ENCODE measurements around the gene PSMA8. TPM values are rescaled to one million over a fixed set of nuclear protein-coding genes. Genes with fewer than 3 reads are reported as not detected.
A peak's percentile ranks its signal among the peaks of the same experiment; 100 is the strongest.

Gene PSMA8
- total RNA-seq, 1 experiment from 2014 or later, result not detected

DNA sequence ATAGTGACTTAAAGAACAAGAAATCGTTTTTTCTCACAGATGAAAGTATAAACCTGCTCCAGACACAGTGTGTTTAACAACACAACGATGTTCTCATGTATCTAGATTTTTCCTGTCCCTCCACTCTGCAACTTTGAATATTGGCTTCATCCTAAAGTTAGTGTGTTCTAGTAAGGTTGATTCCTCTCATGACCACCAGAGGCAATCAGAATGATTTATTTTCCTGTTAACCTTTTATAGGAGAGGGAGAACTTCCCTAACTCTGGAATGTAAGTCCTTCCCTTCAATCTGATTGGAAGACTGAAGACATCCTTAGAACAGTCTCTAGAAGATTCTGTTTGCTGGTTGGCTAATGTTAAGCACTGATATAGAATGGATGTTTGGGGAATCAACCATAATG lies 51.6 kb downstream of the PSMA8 start:
- TF ChIP-seq, protein P1, sequence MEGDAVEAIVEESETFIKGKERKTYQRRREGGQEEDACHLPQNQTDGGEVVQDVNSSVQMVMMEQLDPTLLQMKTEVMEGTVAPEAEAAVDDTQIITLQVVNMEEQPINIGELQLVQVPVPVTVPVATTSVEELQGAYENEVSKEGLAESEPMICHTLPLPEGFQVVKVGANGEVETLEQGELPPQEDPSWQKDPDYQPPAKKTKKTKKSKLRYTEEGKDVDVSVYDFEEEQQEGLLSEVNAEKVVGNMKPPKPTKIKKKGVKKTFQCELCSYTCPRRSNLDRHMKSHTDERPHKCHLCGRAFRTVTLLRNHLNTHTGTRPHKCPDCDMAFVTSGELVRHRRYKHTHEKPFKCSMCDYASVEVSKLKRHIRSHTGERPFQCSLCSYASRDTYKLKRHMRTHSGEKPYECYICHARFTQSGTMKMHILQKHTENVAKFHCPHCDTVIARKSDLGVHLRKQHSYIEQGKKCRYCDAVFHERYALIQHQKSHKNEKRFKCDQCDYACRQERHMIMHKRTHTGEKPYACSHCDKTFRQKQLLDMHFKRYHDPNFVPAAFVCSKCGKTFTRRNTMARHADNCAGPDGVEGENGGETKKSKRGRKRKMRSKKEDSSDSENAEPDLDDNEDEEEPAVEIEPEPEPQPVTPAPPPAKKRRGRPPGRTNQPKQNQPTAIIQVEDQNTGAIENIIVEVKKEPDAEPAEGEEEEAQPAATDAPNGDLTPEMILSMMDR (conservative IDR thresholded peaks at IDR 0.05; ENCODE audit: low read depth, low read length), result 0 out of 2 replicates have a peak, but pooled peaks have one; percentile 23
- no peak for TF ChIP-seq EZH2 (IDR thresholded peaks at IDR 0.05; ENCODE audit: borderline replicate concordance, low read depth, low read length, poor library complexity, severe bottlenecking)
- Histone ChIP-seq H3K27me3 (replicated peaks; ENCODE audit: insufficient read depth, low read depth, low read length, poor library complexity) (no peaks in the 10 kb centered on the region), H3K27ac (ENCODE audit: low read depth, low read length, poor library complexity, severe bottlenecking) (no peak overlapping the region), H3K4me3 (ENCODE audit: low read depth, low read length, poor library complexity, severe bottlenecking) (no peak overlapping the region), H3K9me3 (ENCODE audit: low read depth, low read length, poor library complexity, severe bottlenecking) (no peaks in the 10 kb centered on the region), H3K36me3 (ENCODE audit: insufficient read depth, low read length, poor library complexity, severe bottlenecking) (no peaks in the 10 kb centered on the region), H3K4me1 (ENCODE audit: insufficient read depth, low read length, poor library complexity, severe bottlenecking) (no peaks in the 10 kb centered on the region)
- ChIA-PET POLR2A (ENCODE audit: low non-redundant PET) (no interaction called here), CTCF (no interaction called here)
- DNase-seq (ENCODE audit: low spot score), result peak; percentile 1
- intact Hi-C loops (cut with micrococcal nuclease; ENCODE audit: unreplicated experiment), result no loop called here
- BruUV-seq (replicated peaks), result no TSS peak

DNA sequence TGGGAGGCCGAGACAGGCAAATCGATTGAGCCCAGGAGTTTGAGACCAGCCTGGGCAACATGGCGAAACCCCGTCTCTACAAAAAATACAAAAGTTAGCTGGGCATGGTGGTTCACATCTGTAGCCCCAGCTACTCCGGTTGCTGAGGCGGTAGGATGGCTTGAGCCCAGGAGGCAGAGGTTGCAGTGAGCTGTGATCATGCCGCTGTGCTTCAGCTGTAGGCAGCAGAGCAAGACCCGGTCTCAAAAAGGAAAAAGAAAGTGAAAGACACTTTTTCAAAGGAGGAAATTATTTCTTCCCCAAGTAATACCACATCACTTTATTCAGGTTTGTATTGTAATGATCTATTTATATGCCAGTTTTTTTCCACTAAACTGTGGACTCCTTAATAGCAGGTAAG lies 56.8 kb downstream of the PSMA8 start:
- no peak overlapping the region for H3K4me3 ChIP-seq (ENCODE audit: low read depth, low read length, poor library complexity, severe bottlenecking)
- no peaks in the 10 kb centered on the region for H3K9me3 ChIP-seq (ENCODE audit: low read depth, low read length, poor library complexity, severe bottlenecking)
- H3K27ac ChIP-seq (ENCODE audit: low read depth, low read length, poor library complexity, severe bottlenecking), result no peak overlapping the region
- ChIA-PET CTCF (no interaction called here), POLR2A (ENCODE audit: low non-redundant PET) (no interaction called here)
- no peak for TF ChIP-seq EZH2 (IDR thresholded peaks at IDR 0.05; ENCODE audit: borderline replicate concordance, low read depth, low read length, poor library complexity, severe bottlenecking)
- TF ChIP-seq, protein P1 (conservative IDR thresholded peaks at IDR 0.05; ENCODE audit: low read depth, low read length), result no peak
- intact Hi-C loops (cut with micrococcal nuclease; ENCODE audit: unreplicated experiment), result no loop called here
- no peaks in the 10 kb centered on the region for H3K4me1 ChIP-seq (ENCODE audit: insufficient read depth, low read length, poor library complexity, severe bottlenecking)
- H3K36me3 ChIP-seq (ENCODE audit: insufficient read depth, low read length, poor library complexity, severe bottlenecking), result no peaks in the 10 kb centered on the region
- no peaks in the 10 kb centered on the region for H3K27me3 ChIP-seq (replicated peaks; ENCODE audit: insufficient read depth, low read depth, low read length, poor library complexity)
- no peak for DNase-seq (ENCODE audit: low spot score)
- no TSS peak for BruUV-seq (replicated peaks)

DNA sequence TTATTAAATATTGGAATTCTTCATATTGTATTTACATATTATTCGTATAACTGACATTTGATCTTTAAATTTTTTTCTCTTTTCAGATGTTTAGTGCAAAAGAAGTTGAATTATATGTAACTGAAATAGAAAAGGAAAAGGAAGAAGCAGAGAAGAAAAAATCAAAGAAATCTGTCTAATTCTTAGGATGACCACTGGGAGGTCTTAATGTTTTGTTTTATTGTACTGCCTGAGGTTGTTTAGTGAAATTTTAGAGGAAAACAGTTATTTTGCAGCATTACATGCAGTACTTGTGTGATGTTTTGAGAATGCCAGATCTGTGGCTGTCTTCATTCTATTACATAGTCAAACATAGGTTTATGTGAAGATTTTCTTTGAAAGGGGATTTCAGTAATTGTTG lies 58.6 kb downstream of the PSMA8 start:
- no peaks in the 10 kb centered on the region for H3K9me3 ChIP-seq (ENCODE audit: low read depth, low read length, poor library complexity, severe bottlenecking)
- ChIA-PET CTCF (no interaction called here), POLR2A (ENCODE audit: low non-redundant PET) (no interaction called here)
- DNase-seq (ENCODE audit: low spot score), result no peak
- TF ChIP-seq, protein P1 (conservative IDR thresholded peaks at IDR 0.05; ENCODE audit: low read depth, low read length), result no peak
- TF ChIP-seq EZH2 (IDR thresholded peaks at IDR 0.05; ENCODE audit: borderline replicate concordance, low read depth, low read length, poor library complexity, severe bottlenecking), result no peak
- H3K4me3 ChIP-seq (ENCODE audit: low read depth, low read length, poor library complexity, severe bottlenecking), result no peak overlapping the region
- H3K36me3 ChIP-seq (ENCODE audit: insufficient read depth, low read length, poor library complexity, severe bottlenecking), result no peaks in the 10 kb centered on the region
- intact Hi-C loops (cut with micrococcal nuclease; ENCODE audit: unreplicated experiment), result no loop called here
- H3K27me3 ChIP-seq (replicated peaks; ENCODE audit: insufficient read depth, low read depth, low read length, poor library complexity), result no peaks in the 10 kb centered on the region
- no TSS peak for BruUV-seq (replicated peaks)
- no peaks in the 10 kb centered on the region for H3K4me1 ChIP-seq (ENCODE audit: insufficient read depth, low read length, poor library complexity, severe bottlenecking)
- H3K27ac ChIP-seq (ENCODE audit: low read depth, low read length, poor library complexity, severe bottlenecking), result no peak overlapping the region

Measured in A673 (cell line).